ENCODE results near the gene LHFPL3. TPM values are rescaled to one million over a fixed set of nuclear protein-coding genes. Genes with fewer than 3 reads are reported as not detected.

Gene LHFPL3
- total and polyA plus RNA-seq, 2 experiments from 2014 or later, result not detected

DNA sequence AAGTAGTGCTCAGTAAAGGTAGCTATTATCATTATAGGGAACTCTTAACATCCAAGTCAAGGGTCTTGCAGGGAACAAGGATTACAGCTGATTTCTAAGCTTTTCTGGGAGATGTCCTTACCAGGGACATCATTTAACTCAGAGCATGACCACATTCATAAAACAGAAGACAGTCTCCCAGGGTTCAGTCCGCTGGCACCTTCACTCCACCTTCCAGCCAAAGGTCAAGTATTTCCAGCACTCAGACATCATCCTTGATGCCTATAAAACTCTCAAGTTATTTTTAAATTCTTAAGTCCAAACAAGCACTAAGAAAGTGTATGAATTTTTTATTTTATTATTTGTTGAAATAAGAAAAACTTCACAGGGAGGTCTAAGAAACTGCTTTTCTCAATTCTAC is 565.9 kb downstream of the LHFPL3 start:
- in situ Hi-C loops (cut with MboI), result no loop called here
- Histone ChIP-seq H3K79me2 (ENCODE audit: insufficient read depth) (no peaks in the 10 kb centered on the region), H3K4me1 (ENCODE audit: insufficient read depth) (peaks cover 11% of the 10 kb centered on the region), H3F3A (ENCODE audit: insufficient read depth) (peaks cover 9% of the 10 kb centered on the region; the same call in 1 of the 2 replicates), H3K4me3 (no peak overlapping the region), H3K9me2 (ENCODE audit: insufficient read depth) (no peaks in the 10 kb centered on the region), H3K9ac (no peak overlapping the region), H3K4me2 (ENCODE audit: unreplicated experiment) (no peak overlapping the region), H3K27ac (no peak overlapping the region), H2AFZ (no peak overlapping the region), H4K20me1 (ENCODE audit: insufficient read depth) (no peaks in the 10 kb centered on the region), H3K27me3 (replicated peaks; ENCODE audit: insufficient read depth) (peaks cover 63% of the 10 kb centered on the region), H3K36me3 (ENCODE audit: low read depth) (no peaks in the 10 kb centered on the region), H3K9me3 (ENCODE audit: low read depth) (no peaks in the 10 kb centered on the region)
- TF ChIP-seq EZH2phosphoT487 (IDR thresholded peaks at IDR 0.05; ENCODE audit: insufficient read depth, low read depth) (no peak), EZH2 (IDR thresholded peaks at IDR 0.05; ENCODE audit: insufficient read depth, poor library complexity, severe bottlenecking) (no peak)
- 88 to 97% methylated on average over 1 of the region's 1 CpG for WGBS, 2 experiments (ENCODE audit: low coverage in 1 of 2, low lambda C conversion rate in 2 of 2, missing lambda C conversion rate in 2 of 2)
- no peak for DNase-seq

GRCh38 chr7:104894726-104895521 is 566.5 kb downstream of the LHFPL3 start:
- Histone ChIP-seq H3K4me1 (ENCODE audit: insufficient read depth) (peaks cover 11% of the 10 kb centered on the region), H3K79me2 (ENCODE audit: insufficient read depth) (no peaks in the 10 kb centered on the region), H3K9ac (no peak overlapping the region), H3K9me3 (ENCODE audit: low read depth) (no peaks in the 10 kb centered on the region), H4K20me1 (ENCODE audit: insufficient read depth) (no peaks in the 10 kb centered on the region), H3K9me2 (ENCODE audit: insufficient read depth) (no peaks in the 10 kb centered on the region), H2AFZ (no peak overlapping the region), H3K27me3 (replicated peaks; ENCODE audit: insufficient read depth) (peaks cover 63% of the 10 kb centered on the region), H3F3A (ENCODE audit: insufficient read depth) (peaks cover 9% of the 10 kb centered on the region; the same call in 1 of the 2 replicates), H3K36me3 (ENCODE audit: low read depth) (no peaks in the 10 kb centered on the region), H3K4me2 (ENCODE audit: unreplicated experiment) (no peak overlapping the region), H3K27ac (no peak overlapping the region), H3K4me3 (no peak overlapping the region)
- 86 to 89% methylated on average over 3 of the region's 3 CpGs for WGBS, 2 experiments (ENCODE audit: low coverage in 1 of 2, low lambda C conversion rate in 2 of 2, missing lambda C conversion rate in 2 of 2)
- in situ Hi-C loops (cut with MboI), result no loop called here
- no peak for DNase-seq
- TF ChIP-seq EZH2phosphoT487 (IDR thresholded peaks at IDR 0.05; ENCODE audit: insufficient read depth, low read depth) (no peak), EZH2 (IDR thresholded peaks at IDR 0.05; ENCODE audit: insufficient read depth, poor library complexity, severe bottlenecking) (no peak)

GRCh38 chr7:104895522-104896236 is 567.3 kb downstream of the LHFPL3 start:
- H2AFZ ChIP-seq, result no peak overlapping the region
- H3K27ac ChIP-seq, result no peak overlapping the region
- WGBS, 2 experiments (ENCODE audit: low coverage in 1 of 2, low lambda C conversion rate in 2 of 2, missing lambda C conversion rate in 2 of 2), result 86 to 91% methylated on average over 10 of the region's 10 CpGs
- peaks cover 11% of the 10 kb centered on the region for H3K4me1 ChIP-seq (ENCODE audit: insufficient read depth)
- H3K27me3 ChIP-seq (replicated peaks; ENCODE audit: insufficient read depth), result peaks cover 68% of the 10 kb centered on the region
- no peak overlapping the region for H3K9ac ChIP-seq
- no peak overlapping the region for H3K4me2 ChIP-seq (ENCODE audit: unreplicated experiment)
- peaks cover 9% of the 10 kb centered on the region; the same call in 1 of the 2 replicates for H3F3A ChIP-seq (ENCODE audit: insufficient read depth)
- TF ChIP-seq EZH2phosphoT487 (IDR thresholded peaks at IDR 0.05; ENCODE audit: insufficient read depth, low read depth) (no peak), EZH2 (IDR thresholded peaks at IDR 0.05; ENCODE audit: insufficient read depth, poor library complexity, severe bottlenecking) (no peak)
- no peaks in the 10 kb centered on the region for H3K79me2 ChIP-seq (ENCODE audit: insufficient read depth)
- no peak overlapping the region for H3K4me3 ChIP-seq
- no peaks in the 10 kb centered on the region for H4K20me1 ChIP-seq (ENCODE audit: insufficient read depth)
- no peaks in the 10 kb centered on the region for H3K36me3 ChIP-seq (ENCODE audit: low read depth)
- in situ Hi-C loops (cut with MboI), result no loop called here
- DNase-seq, result no peak
- no peaks in the 10 kb centered on the region for H3K9me3 ChIP-seq (ENCODE audit: low read depth)
- no peaks in the 10 kb centered on the region for H3K9me2 ChIP-seq (ENCODE audit: insufficient read depth)

GRCh38 chr7:104898434-104898833 is 570.0 kb downstream of the LHFPL3 start:
- no peaks in the 10 kb centered on the region for H3K79me2 ChIP-seq (ENCODE audit: insufficient read depth)
- peaks cover 67% of the 10 kb centered on the region for H3K27me3 ChIP-seq (replicated peaks; ENCODE audit: insufficient read depth)
- no peaks in the 10 kb centered on the region for H3K9me3 ChIP-seq (ENCODE audit: low read depth)
- H2AFZ ChIP-seq, result no peak overlapping the region
- no peaks in the 10 kb centered on the region for H3K36me3 ChIP-seq (ENCODE audit: low read depth)
- no peak overlapping the region for H3K9ac ChIP-seq
- in situ Hi-C loops (cut with MboI), result no loop called here
- DNase-seq, result no peak
- no peak overlapping the region for H3K4me2 ChIP-seq (ENCODE audit: unreplicated experiment)
- H3K27ac ChIP-seq, result no peak overlapping the region
- no peak for TF ChIP-seq EZH2phosphoT487 (IDR thresholded peaks at IDR 0.05; ENCODE audit: insufficient read depth, low read depth)
- no peak for TF ChIP-seq EZH2 (IDR thresholded peaks at IDR 0.05; ENCODE audit: insufficient read depth, poor library complexity, severe bottlenecking)
- no peak overlapping the region for H3K4me3 ChIP-seq
- H3F3A ChIP-seq (ENCODE audit: insufficient read depth), result 0 out of 2 replicates have a peak, but pooled peaks cover 4% of the 10 kb centered on the region
- 63 to 64% methylated on average over 5 of the region's 5 CpGs for WGBS, 2 experiments (ENCODE audit: low coverage in 1 of 2, low lambda C conversion rate in 2 of 2, missing lambda C conversion rate in 2 of 2)
- H4K20me1 ChIP-seq (ENCODE audit: insufficient read depth), result no peaks in the 10 kb centered on the region
- H3K4me1 ChIP-seq (ENCODE audit: insufficient read depth), result 0 out of 2 replicates have a peak, but pooled peaks cover 5% of the 10 kb centered on the region
- H3K9me2 ChIP-seq (ENCODE audit: insufficient read depth), result no peaks in the 10 kb centered on the region

All from GM23248 (cell line).